IMR-90 (cell line): ENCODE data around the gene KCNMA1. TPM values are rescaled to one million over a fixed set of nuclear protein-coding genes. Genes with fewer than 3 reads are reported as not detected.

Source experiments
- ATAC-seq: fragments of 200-7000 bp; cut with Tn5 transposase; 2 replicates; pipeline ENCODE4 v1.9.1; 2020; ENCODE audit warnings: low read depth, mild to moderate bottlenecking, moderate library complexity
- BruUV-seq: library from RNA; stranded (reverse); fragments of 400-500 nt; replicated peaks from 2 replicates; lab custom pipeline; 2021; lab: Mats Ljungman, UMichigan
- CTCF ChIA-PET: fragments of 300-600 bp; formaldehyde crosslinking; extraction: SDS; loops from one replicate; lab custom pipeline; 2021; ENCODE audit warnings: antibody characterized with exemption; lab: Yijun Ruan, JAX
- POLR2A ChIA-PET: fragments of 300-600 bp; sonication (Branson Sonifier 250); formaldehyde crosslinking; loops from one replicate; lab custom pipeline; 2022; ENCODE audit warnings: antibody characterized with exemption; ENCODE audit not compliant: unreplicated experiment; lab: Charles Lee
- DNase-seq: peaks from one replicate; pipeline ENCODE4 v3.0.0; 2013
- H2AFZ ChIP-seq: replicated peaks from 2 replicates; pipeline ENCODE3; 2013; ENCODE audit warnings: low read length, mild to moderate bottlenecking; ENCODE audit not compliant: poor library complexity
- H2AK5ac ChIP-seq: 2 replicates; pipeline ENCODE4 v1.6.1; 2013; ENCODE audit warnings: low read depth, low read length, inconsistent platforms
- H2AK9ac ChIP-seq: replicated peaks from 2 replicates; pipeline ENCODE3; 2013; ENCODE audit warnings: mild to moderate bottlenecking, low read depth, low read length, moderate library complexity; ENCODE audit not compliant: poor library complexity
- H2BK120ac ChIP-seq: 2 replicates; pipeline ENCODE4 v1.6.1; 2013; ENCODE audit warnings: low read depth, low read length, inconsistent platforms
- H2BK15ac ChIP-seq: 3 replicates; pipeline ENCODE4 v1.6.1; 2013; ENCODE audit warnings: low read depth, low read length, inconsistent platforms
- H2BK20ac ChIP-seq: 2 replicates; pipeline ENCODE4 v1.6.1; 2013; ENCODE audit warnings: low read depth, mild to moderate bottlenecking, inconsistent platforms, low read length, moderate library complexity
- H2BK5ac ChIP-seq: 2 replicates; pipeline ENCODE4 v1.6.1; 2013; ENCODE audit warnings: mild to moderate bottlenecking, low read depth, low read length, inconsistent platforms; ENCODE audit not compliant: poor library complexity, severe bottlenecking
- H3K14ac ChIP-seq: replicated peaks from 2 replicates; pipeline ENCODE4 v1.6.1; 2013; ENCODE audit warnings: low read depth, low read length, inconsistent platforms
- H3K18ac ChIP-seq: 2 replicates; pipeline ENCODE4 v1.6.1; 2013; ENCODE audit warnings: low read depth, low read length, control low read depth
- H3K23ac ChIP-seq: 2 replicates; pipeline ENCODE4 v1.6.1; 2013; ENCODE audit warnings: low read depth, low read length, inconsistent platforms
- H3K27ac ChIP-seq: 2 replicates; pipeline ENCODE4 v1.5.1; 2013; ENCODE audit warnings: mild to moderate bottlenecking, control low read depth, low read length; ENCODE audit not compliant: insufficient read depth
- H3K27me3 ChIP-seq: 2 replicates; pipeline ENCODE4 v1.6.1; 2013; ENCODE audit warnings: low read length; ENCODE audit not compliant: control insufficient read depth, insufficient read depth
- H3K36me3 ChIP-seq: 2 replicates; pipeline ENCODE4 v1.6.1; 2013; ENCODE audit warnings: low read length, mixed read lengths; ENCODE audit not compliant: control insufficient read depth, insufficient read depth
- H3K4ac ChIP-seq: 2 replicates; pipeline ENCODE4 v1.6.1; 2013; ENCODE audit warnings: low read depth, low read length, inconsistent platforms
- H3K4me1 ChIP-seq: 2 replicates; pipeline ENCODE4 v1.6.1; 2013; ENCODE audit warnings: low read length, mixed read lengths; ENCODE audit not compliant: control insufficient read depth, insufficient read depth
- H3K4me2 ChIP-seq: 2 replicates; pipeline ENCODE4 v1.6.1; 2013; ENCODE audit warnings: low read depth, mild to moderate bottlenecking, control low read depth, low read length, moderate library complexity
- H3K4me3 ChIP-seq: 2 replicates; pipeline ENCODE4 v1.5.1; 2013; ENCODE audit warnings: low read depth, mild to moderate bottlenecking, control low read depth, low read length, moderate library complexity; ENCODE audit not compliant: insufficient read depth
- H3K56ac ChIP-seq: 2 replicates; pipeline ENCODE4 v1.6.1; 2013; ENCODE audit warnings: low read length, inconsistent platforms; ENCODE audit not compliant: insufficient read depth; ENCODE audit errors: extremely low read depth
- H3K79me1 ChIP-seq, 2 experiments: 2 replicates each; pipeline ENCODE4 v1.6.1; 2013; ENCODE audit warnings: low read length in 2 of 2, inconsistent platforms in 1 of 2, low read depth in 1 of 2
- H3K9ac ChIP-seq: 2 replicates; pipeline ENCODE4 v1.6.1; 2013; ENCODE audit warnings: low read depth, low read length, control low read depth
- H3K9me1 ChIP-seq: 2 replicates; pipeline ENCODE4 v1.6.1; 2013; ENCODE audit warnings: low read length, inconsistent platforms; ENCODE audit not compliant: insufficient read depth
- H3K9me3 ChIP-seq: 2 replicates; pipeline ENCODE4 v1.6.1; 2013; ENCODE audit warnings: low read length; ENCODE audit not compliant: control insufficient read depth, insufficient read depth
- H4K20me1 ChIP-seq: 2 replicates; pipeline ENCODE4 v1.6.1; 2013; ENCODE audit warnings: low read length, inconsistent platforms; ENCODE audit not compliant: insufficient read depth
- H4K5ac ChIP-seq: 2 replicates; pipeline ENCODE4 v1.6.1; 2013; ENCODE audit warnings: mild to moderate bottlenecking, low read depth, low read length, control low read depth
- H4K8ac ChIP-seq, 2 experiments: 2 replicates each; pipeline ENCODE4 v1.6.1; 2013; ENCODE audit warnings: low read depth in 2 of 2, low read length in 2 of 2, control low read depth in 1 of 2, inconsistent platforms in 1 of 2
- H4K91ac ChIP-seq: 2 replicates; pipeline ENCODE4 v1.6.1; 2013; ENCODE audit warnings: low read depth, low read length, inconsistent platforms; ENCODE audit not compliant: insufficient read depth
- CHD1 ChIP-seq: IDR thresholded peaks from 2 replicates; pipeline ENCODE4 v1.6.1; 2012; ENCODE audit warnings: low read depth, low read length, improper control_type of control experiment
- FOS ChIP-seq: fragments of 150-350 bp; IDR thresholded peaks from 2 replicates; pipeline ENCODE4 v1.6.1; 2016; ENCODE audit warnings: low read depth, low read length
- MAFK ChIP-seq: IDR thresholded peaks from 2 replicates; pipeline ENCODE4 v1.6.1; 2012; ENCODE audit warnings: low read depth, low read length, improper control_type of control experiment
- MXI1 ChIP-seq: IDR thresholded peaks from 2 replicates; pipeline ENCODE4 v1.6.1; 2012; ENCODE audit warnings: low read depth, mild to moderate bottlenecking, low read length, moderate library complexity, borderline replicate concordance
- POLR2A ChIP-seq: IDR thresholded peaks from 2 replicates; pipeline ENCODE4 v1.6.1; 2012; ENCODE audit warnings: mild to moderate bottlenecking, low read depth, low read length
- RCOR1 ChIP-seq: IDR thresholded peaks from 2 replicates; pipeline ENCODE4 v1.6.1; 2012; ENCODE audit warnings: mild to moderate bottlenecking, low read length, improper control_type of control experiment; ENCODE audit not compliant: insufficient replicate concordance
- SMC3 ChIP-seq: fragments of 150-350 bp; IDR thresholded peaks from 2 replicates; pipeline ENCODE4 v1.6.1; 2016; ENCODE audit warnings: low read depth, mild to moderate bottlenecking, antibody characterized with exemption, low read length, moderate library complexity
- WGBS, 2 experiments: methylation state at CpG; one replicate each; pipeline versions ENCODE4 v1.1.5 to v1.1.7; 2013; ENCODE audit warnings: missing lambda C conversion rate in 2 of 2; ENCODE audit not compliant: insufficient read length in 1 of 2; ENCODE audit errors: extremely low coverage in 2 of 2; 5-methylcytosine and 5-hydroxymethylcytosine counted together
- dilution Hi-C: fragments of 300-500 bp; cut with HindIII; formaldehyde crosslinking; loops from one replicate; pipeline ENCODE4 v1.14.3; 2018; ENCODE audit warnings: low sequenced_read_pairs; ENCODE audit not compliant: unreplicated experiment
- in situ Hi-C: fragments of 300-500 bp; cut with MboI; formaldehyde crosslinking; loops from 3 replicates; pipeline ENCODE4 v1.14.3; 2019; ENCODE audit warnings: low sequenced_read_pairs, inconsistent platforms, mixed read lengths
- intact Hi-C: fragments of 100-400 bp; cut with micrococcal nuclease; formaldehyde crosslinking; loops from 2 replicates; pipeline ENCODE4 v1.10.0; 2022
- polyA plus RNA-seq, 3 experiments: library from polyadenylated mRNA; depleted of rRNA; stranded (reverse); fragments of >200 nt; gene quantifications; 2 replicates each; pipeline ENCODE4 v1.2.3, GENCODE V29; 2012; ENCODE audit warnings: low replicate concordance in 1 of 3
- total RNA-seq: library from RNA; depleted of rRNA; stranded (reverse); fragments of >200 nt; gene quantifications from 2 replicates; pipeline ENCODE4 v1.2.3, GENCODE V29; 2012
- TF ChIP-seq, protein P1 (sequence below): conservative IDR thresholded peaks from 2 replicates; pipeline ENCODE4 v1.5.1; 2012; ENCODE audit warnings: mild to moderate bottlenecking, low read depth, low read length, improper control_type of control experiment
- TF ChIP-seq, protein P2 (sequence below): fragments of 150-350 bp; IDR thresholded peaks from 2 replicates; pipeline ENCODE4 v1.6.1; 2017; ENCODE audit warnings: mild to moderate bottlenecking, antibody characterized with exemption, low read length, low read depth
- TF ChIP-seq, protein P3 (sequence below): fragments of 150-350 bp; IDR thresholded peaks from 2 replicates; pipeline ENCODE4 v1.6.1; 2016; ENCODE audit warnings: low read depth, mild to moderate bottlenecking, low read length, moderate library complexity, borderline replicate concordance

The KCNMA1 gene
- total and polyA plus RNA-seq, 2 of the 4 experiments (the other 2 are of a cell fraction), result 25.6 to 29.6 TPM

DNA sequence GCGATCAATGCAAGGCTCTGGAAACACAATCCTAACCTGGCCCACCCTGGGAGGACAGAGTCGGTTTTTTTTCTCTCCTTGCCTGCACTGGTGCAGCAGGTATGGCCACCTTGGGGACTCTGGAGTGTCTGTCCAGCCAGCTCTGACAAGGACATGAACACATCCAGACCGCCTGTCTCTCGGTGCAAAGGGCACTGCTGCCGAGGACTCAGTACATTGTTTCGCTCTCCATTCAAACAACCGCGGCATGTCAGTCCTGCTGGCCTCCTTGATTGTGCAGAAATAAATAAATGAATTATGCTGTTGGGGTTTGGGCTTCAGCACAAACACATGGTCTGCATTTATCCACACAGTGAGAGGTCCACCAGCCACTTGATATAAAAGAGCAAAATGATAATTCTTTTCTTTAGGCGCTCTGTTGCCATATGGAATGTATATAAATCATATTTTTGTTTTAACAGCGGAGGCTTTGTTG, 565.2 kb downstream of the KCNMA1 start:
- DNase-seq, result no peak
- no peaks in the 10 kb centered on the region for H3K36me3 ChIP-seq

More for the DNA sequence above, 565.2 kb downstream of the KCNMA1 start:
- Histone ChIP-seq H2BK120ac (no peak overlapping the region), H2AK5ac (no peak overlapping the region), H3K23ac (no peak overlapping the region), H3K9me3 (no peaks in the 10 kb centered on the region), H3K56ac (no peak overlapping the region), H3K27me3 (no peaks in the 10 kb centered on the region), H2AFZ (no peak overlapping the region), H4K5ac (no peak overlapping the region), H3K18ac (no peak overlapping the region), H3K4me1 (no peaks in the 10 kb centered on the region), H3K79me1 (no peaks in the 10 kb centered on the region), H3K4ac (no peak overlapping the region), H4K8ac (no peak overlapping the region), H3K9me1 (no peaks in the 10 kb centered on the region), H3K4me2 (no peak overlapping the region), H2BK20ac (no peak overlapping the region), H3K9ac (no peak overlapping the region), H2BK5ac (no peak overlapping the region), H2BK15ac (no peak overlapping the region), H3K14ac (no peak overlapping the region), H4K91ac (no peak overlapping the region), H4K20me1 (no peaks in the 10 kb centered on the region), H3K4me3 (no peak overlapping the region), H3K27ac (no peak overlapping the region), H2AK9ac (no peak overlapping the region)
- ATAC-seq, result no peak
- intact Hi-C loops (no loop called here), dilution Hi-C loops (no loop called here), in situ Hi-C loops (no loop called here)
- 80% methylated on average over 1 of the region's 10 CpGs; no CpG with 5 or more reads in 1 of the 2 experiments for WGBS, 2 experiments
- POLR2A ChIA-PET, result no interaction called here
- CTCF ChIA-PET, result no interaction called here
- no TSS peak for BruUV-seq
- TF ChIP-seq, protein P1, sequence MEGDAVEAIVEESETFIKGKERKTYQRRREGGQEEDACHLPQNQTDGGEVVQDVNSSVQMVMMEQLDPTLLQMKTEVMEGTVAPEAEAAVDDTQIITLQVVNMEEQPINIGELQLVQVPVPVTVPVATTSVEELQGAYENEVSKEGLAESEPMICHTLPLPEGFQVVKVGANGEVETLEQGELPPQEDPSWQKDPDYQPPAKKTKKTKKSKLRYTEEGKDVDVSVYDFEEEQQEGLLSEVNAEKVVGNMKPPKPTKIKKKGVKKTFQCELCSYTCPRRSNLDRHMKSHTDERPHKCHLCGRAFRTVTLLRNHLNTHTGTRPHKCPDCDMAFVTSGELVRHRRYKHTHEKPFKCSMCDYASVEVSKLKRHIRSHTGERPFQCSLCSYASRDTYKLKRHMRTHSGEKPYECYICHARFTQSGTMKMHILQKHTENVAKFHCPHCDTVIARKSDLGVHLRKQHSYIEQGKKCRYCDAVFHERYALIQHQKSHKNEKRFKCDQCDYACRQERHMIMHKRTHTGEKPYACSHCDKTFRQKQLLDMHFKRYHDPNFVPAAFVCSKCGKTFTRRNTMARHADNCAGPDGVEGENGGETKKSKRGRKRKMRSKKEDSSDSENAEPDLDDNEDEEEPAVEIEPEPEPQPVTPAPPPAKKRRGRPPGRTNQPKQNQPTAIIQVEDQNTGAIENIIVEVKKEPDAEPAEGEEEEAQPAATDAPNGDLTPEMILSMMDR, result no peak
- TF ChIP-seq RCOR1 (no peak), POLR2A (no peak), MAFK (no peak), SMC3 (no peak), MXI1 (no peak), FOS (no peak), CHD1 (no peak)
- TF ChIP-seq, protein P2, sequence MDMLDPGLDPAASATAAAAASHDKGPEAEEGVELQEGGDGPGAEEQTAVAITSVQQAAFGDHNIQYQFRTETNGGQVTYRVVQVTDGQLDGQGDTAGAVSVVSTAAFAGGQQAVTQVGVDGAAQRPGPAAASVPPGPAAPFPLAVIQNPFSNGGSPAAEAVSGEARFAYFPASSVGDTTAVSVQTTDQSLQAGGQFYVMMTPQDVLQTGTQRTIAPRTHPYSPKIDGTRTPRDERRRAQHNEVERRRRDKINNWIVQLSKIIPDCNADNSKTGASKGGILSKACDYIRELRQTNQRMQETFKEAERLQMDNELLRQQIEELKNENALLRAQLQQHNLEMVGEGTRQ, result no peak
- TF ChIP-seq, protein P3, sequence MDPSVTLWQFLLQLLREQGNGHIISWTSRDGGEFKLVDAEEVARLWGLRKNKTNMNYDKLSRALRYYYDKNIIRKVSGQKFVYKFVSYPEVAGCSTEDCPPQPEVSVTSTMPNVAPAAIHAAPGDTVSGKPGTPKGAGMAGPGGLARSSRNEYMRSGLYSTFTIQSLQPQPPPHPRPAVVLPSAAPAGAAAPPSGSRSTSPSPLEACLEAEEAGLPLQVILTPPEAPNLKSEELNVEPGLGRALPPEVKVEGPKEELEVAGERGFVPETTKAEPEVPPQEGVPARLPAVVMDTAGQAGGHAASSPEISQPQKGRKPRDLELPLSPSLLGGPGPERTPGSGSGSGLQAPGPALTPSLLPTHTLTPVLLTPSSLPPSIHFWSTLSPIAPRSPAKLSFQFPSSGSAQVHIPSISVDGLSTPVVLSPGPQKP, result no peak
